Measurements from ENCODE around the gene SIGLEC11. TPM values are rescaled to one million over a fixed set of nuclear protein-coding genes. Genes with fewer than 3 reads are reported as not detected.

The SIGLEC11 gene
- total and polyA plus RNA-seq, 2 of the 13 experiments (the other 11 are each of a cell fraction or from before 2014, with no cell fraction given) = not detected

DNA sequence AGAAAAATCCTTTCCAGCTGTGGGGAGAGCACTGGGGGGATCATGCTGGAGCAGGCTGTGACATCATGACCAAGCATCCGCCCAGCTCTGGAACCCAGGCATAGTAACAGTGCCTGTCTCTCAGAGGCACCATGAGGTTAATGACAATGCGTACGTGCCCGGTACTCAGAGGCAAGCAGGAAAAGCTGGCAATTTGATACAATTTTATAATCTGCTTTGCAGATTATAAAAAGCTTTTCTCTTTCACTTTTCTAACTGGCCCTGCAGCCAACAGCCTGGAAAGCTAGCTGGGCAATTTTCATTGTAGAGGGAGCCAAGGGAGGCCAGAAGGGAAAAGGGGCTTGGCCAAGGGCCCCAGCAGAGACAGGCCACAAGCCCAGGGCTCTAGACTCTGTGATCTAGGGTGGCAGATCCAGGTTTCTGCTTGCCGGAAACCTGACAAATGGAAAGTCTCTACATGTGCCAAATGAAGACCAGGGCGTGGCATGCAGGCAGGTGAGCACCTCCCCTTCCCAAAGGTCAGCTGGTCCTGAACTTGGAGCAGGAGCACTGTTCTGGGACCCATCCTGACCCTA, 41.5 kb upstream of the SIGLEC11 start (continued):
- TF ChIP-seq, protein P1, sequence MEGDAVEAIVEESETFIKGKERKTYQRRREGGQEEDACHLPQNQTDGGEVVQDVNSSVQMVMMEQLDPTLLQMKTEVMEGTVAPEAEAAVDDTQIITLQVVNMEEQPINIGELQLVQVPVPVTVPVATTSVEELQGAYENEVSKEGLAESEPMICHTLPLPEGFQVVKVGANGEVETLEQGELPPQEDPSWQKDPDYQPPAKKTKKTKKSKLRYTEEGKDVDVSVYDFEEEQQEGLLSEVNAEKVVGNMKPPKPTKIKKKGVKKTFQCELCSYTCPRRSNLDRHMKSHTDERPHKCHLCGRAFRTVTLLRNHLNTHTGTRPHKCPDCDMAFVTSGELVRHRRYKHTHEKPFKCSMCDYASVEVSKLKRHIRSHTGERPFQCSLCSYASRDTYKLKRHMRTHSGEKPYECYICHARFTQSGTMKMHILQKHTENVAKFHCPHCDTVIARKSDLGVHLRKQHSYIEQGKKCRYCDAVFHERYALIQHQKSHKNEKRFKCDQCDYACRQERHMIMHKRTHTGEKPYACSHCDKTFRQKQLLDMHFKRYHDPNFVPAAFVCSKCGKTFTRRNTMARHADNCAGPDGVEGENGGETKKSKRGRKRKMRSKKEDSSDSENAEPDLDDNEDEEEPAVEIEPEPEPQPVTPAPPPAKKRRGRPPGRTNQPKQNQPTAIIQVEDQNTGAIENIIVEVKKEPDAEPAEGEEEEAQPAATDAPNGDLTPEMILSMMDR (CRISPR knock-in tag; IDR thresholded peaks at IDR 0.05) = no peak
- TF ChIP-seq NFYC (CRISPR knock-in tag; IDR thresholded peaks at IDR 0.05) (no peak), ZNF317 (CRISPR knock-in tag; IDR thresholded peaks at IDR 0.05) (no peak), SATB2 (CRISPR knock-in tag; IDR thresholded peaks at IDR 0.05) (no peak), NR2F6 (IDR thresholded peaks at IDR 0.05) (no peak), NR2F6 (CRISPR knock-in tag; IDR thresholded peaks at IDR 0.05) (no peak)

DNA sequence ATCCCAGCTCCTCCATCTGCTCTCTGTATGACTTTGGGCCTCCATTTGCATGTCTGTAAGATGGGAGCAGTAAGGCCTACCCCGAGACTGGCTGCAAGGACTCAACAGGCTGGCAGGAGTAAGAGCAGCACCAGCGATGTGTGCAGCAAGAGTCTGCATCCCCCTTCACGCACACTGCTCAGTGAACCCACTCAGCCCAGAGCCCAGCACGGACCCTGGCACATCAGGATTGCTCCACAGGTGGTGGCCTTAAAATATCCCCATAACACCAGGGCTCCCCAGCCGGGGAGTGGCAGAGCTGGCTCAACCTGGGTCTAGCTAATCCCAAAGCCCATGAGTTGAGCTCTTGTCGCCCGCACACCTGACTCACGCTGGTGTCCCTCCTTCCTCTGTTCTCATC, 40.8 kb upstream of the SIGLEC11 start:
- in situ Hi-C loops (cut with HindIII; ENCODE audit: extremely low pct_ligation_motif_present, low pct_unique_long_range_greater_than_20kb) = no loop called here
- no TSS peak for BruUV-seq (replicated peaks)
- FAIRE-seq (no peak), DNase-seq (ENCODE audit: low spot score) (no peak), ATAC-seq (no peak)
- no peak overlapping the region for H3K4me3 ChIP-seq (replicated peaks in 1 of 3; ENCODE audit: insufficient read depth in 1 of 3, low read depth in 2 of 3, low read length in 3 of 3)
- peaks cover 23 to 70% of the 10 kb centered on the region in 2 experiments for H3K36me3 ChIP-seq (replicated peaks in 1 of 2; ENCODE audit: control insufficient read depth in 1 of 2, insufficient read depth in 2 of 2, low read length in 2 of 2)
- POLR2A ChIA-PET = no interaction called here
- intact Hi-C loops (cut with micrococcal nuclease; ENCODE audit: unreplicated experiment) = no loop called here
- H3K9me3 ChIP-seq (ENCODE audit: low read length) = no peaks in the 10 kb centered on the region
- H3K9ac ChIP-seq (ENCODE audit: insufficient read depth, low read depth, low read length) = no peak overlapping the region
- CTCF ChIA-PET (ENCODE audit: low intra/inter-chr PET ratio, low total read pairs) = no interaction called here
- no peak overlapping the region for H3K27ac ChIP-seq (ENCODE audit: extremely low read length, insufficient read depth, low read length)
- no peaks in the 10 kb centered on the region for H3K4me1 ChIP-seq (ENCODE audit: insufficient read depth, low read length)
- H3K27me3 ChIP-seq (ENCODE audit: control insufficient read depth in 1 of 2, insufficient read depth in 2 of 2, low read length in 2 of 2) = no peaks in the 10 kb centered on the region
- H4K20me1 ChIP-seq (ENCODE audit: insufficient read depth, low read length) = no peaks in the 10 kb centered on the region
- H3K79me2 ChIP-seq (ENCODE audit: insufficient read depth, low read length) = no peaks in the 10 kb centered on the region
- H3K4me2 ChIP-seq (ENCODE audit: low read depth, low read length) = no peak overlapping the region
- 89% methylated on average over 7 of the region's 8 CpGs for WGBS (ENCODE audit: low lambda C conversion rate)
- no peak overlapping the region for H2AFZ ChIP-seq (ENCODE audit: low read length)
- TF ChIP-seq ZNF552 (CRISPR knock-in tag; IDR thresholded peaks at IDR 0.05; ENCODE audit: borderline replicate concordance) (no peak), MYNN (CRISPR knock-in tag; IDR thresholded peaks at IDR 0.05; ENCODE audit: low read depth) (no peak), ZNF616 (CRISPR knock-in tag; IDR thresholded peaks at IDR 0.05; ENCODE audit: low read depth) (no peak), NCOA1 (CRISPR knock-in tag; IDR thresholded peaks at IDR 0.05) (no peak), ZNF713 (CRISPR knock-in tag; IDR thresholded peaks at IDR 0.05) (no peak), TBX2 (CRISPR knock-in tag; IDR thresholded peaks at IDR 0.05; ENCODE audit: borderline replicate concordance) (no peak), ZNF782 (CRISPR knock-in tag; IDR thresholded peaks at IDR 0.05; ENCODE audit: borderline replicate concordance) (no peak), ZNF75D (CRISPR knock-in tag; IDR thresholded peaks at IDR 0.05; ENCODE audit: borderline replicate concordance) (no peak)
- TF ChIP-seq, protein P2, sequence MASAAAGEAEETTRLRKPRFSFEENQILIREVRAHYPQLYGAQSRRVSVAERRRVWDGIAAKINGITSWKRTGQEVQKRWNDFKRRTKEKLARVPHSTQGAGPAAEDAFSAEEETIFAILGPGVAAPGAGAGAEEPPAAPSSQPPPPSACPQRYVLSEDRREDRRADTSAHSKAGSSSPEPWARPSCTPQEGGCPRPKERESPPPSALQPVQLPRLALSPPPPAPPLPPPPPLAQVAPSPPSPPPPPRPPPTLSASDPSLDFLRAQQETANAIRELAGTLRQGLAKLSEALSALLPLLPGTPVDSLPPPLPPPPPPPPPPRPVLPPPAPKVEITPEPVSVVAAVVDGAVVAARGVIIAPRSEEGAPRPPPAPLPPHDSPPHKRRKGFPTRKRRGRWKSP (CRISPR knock-in tag; IDR thresholded peaks at IDR 0.05) = no peak
- TF ChIP-seq, protein P3, sequence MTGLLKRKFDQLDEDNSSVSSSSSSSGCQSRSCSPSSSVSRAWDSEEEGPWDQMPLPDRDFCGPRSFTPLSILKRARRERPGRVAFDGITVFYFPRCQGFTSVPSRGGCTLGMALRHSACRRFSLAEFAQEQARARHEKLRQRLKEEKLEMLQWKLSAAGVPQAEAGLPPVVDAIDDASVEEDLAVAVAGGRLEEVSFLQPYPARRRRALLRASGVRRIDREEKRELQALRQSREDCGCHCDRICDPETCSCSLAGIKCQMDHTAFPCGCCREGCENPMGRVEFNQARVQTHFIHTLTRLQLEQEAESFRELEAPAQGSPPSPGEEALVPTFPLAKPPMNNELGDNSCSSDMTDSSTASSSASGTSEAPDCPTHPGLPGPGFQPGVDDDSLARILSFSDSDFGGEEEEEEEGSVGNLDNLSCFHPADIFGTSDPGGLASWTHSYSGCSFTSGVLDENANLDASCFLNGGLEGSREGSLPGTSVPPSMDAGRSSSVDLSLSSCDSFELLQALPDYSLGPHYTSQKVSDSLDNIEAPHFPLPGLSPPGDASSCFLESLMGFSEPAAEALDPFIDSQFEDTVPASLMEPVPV (CRISPR knock-in tag; IDR thresholded peaks at IDR 0.05) = no peak
- TF ChIP-seq, protein P4, sequence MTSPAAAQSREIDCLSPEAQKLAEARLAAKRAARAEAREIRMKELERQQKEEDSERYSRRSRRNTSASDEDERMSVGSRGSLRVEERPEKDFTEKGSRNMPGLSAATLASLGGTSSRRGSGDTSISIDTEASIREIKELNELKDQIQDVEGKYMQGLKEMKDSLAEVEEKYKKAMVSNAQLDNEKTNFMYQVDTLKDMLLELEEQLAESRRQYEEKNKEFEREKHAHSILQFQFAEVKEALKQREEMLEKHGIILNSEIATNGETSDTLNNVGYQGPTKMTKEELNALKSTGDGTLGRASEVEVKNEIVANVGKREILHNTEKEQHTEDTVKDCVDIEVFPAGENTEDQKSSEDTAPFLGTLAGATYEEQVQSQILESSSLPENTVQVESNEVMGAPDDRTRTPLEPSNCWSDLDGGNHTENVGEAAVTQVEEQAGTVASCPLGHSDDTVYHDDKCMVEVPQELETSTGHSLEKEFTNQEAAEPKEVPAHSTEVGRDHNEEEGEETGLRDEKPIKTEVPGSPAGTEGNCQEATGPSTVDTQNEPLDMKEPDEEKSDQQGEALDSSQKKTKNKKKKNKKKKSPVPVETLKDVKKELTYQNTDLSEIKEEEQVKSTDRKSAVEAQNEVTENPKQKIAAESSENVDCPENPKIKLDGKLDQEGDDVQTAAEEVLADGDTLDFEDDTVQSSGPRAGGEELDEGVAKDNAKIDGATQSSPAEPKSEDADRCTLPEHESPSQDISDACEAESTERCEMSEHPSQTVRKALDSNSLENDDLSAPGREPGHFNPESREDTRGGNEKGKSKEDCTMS (CRISPR knock-in tag; conservative IDR thresholded peaks at IDR 0.05) = no peak
- TF ChIP-seq, protein P5, sequence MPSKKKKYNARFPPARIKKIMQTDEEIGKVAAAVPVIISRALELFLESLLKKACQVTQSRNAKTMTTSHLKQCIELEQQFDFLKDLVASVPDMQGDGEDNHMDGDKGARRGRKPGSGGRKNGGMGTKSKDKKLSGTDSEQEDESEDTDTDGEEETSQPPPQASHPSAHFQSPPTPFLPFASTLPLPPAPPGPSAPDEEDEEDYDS (CRISPR knock-in tag; IDR thresholded peaks at IDR 0.05) = no peak
